Tibial nerve (tissue), 4 donors: Measurements from ENCODE around the gene BPI. TPM values are rescaled to one million over a fixed set of nuclear protein-coding genes. Genes with fewer than 3 reads are reported as not detected.
A peak's percentile ranks its signal among the peaks of the same experiment; 100 is the strongest.

ENCODE experiments used
- DNase-seq, 2 donors: peaks; one replicate each; pipeline ENCODE4 v3.0.0-alpha.2; 2019; ENCODE audit warnings: low spot score in 2 of 2
- H3K27ac ChIP-seq, 4 donors: fragments of 200-600 bp; sonication (generic) in 3 of 4; one replicate each; pipeline ENCODE4 v1.5.1; 2017 to 2019; ENCODE audit warnings: mild to moderate bottlenecking in 1 of 4
- H3K27me3 ChIP-seq, 2 donors: fragments of 200-600 bp; sonication (generic) in 1 of 2; one replicate each; pipeline versions ENCODE4 v1.5.1 to v1.6.0; 2017 to 2019
- H3K36me3 ChIP-seq, 3 donors: fragments of 200-600 bp; sonication (generic); one replicate each; pipeline ENCODE4 v1.5.1; 2018 to 2019
- H3K4me1 ChIP-seq, 4 donors: fragments of 200-600 bp; sonication (generic) in 3 of 4; one replicate each; pipeline ENCODE4 v1.5.1; 2017 to 2019
- H3K4me3 ChIP-seq, 4 donors: fragments of 200-600 bp; sonication (generic) in 3 of 4; one replicate each; pipeline ENCODE4 v1.5.1; 2017 to 2019; ENCODE audit warnings: mild to moderate bottlenecking in 1 of 4, moderate library complexity in 1 of 4
- H3K9me3 ChIP-seq, 4 donors: fragments of 200-600 bp; sonication (generic) in 3 of 4; one replicate each; pipeline ENCODE4 v1.5.1; 2017 to 2019
- EP300 ChIP-seq, 2 donors: sonication (generic); formaldehyde crosslinking; IDR thresholded peaks; one replicate each; pipeline ENCODE4 v1.6.1; 2017; ENCODE audit warnings: antibody characterized with exemption in 2 of 2, mild to moderate bottlenecking in 1 of 2
- POLR2A ChIP-seq, 2 donors: fragments of 450-650 bp; IDR thresholded peaks; one replicate each; pipeline ENCODE4 v1.6.1; 2017; ENCODE audit warnings: antibody characterized with exemption in 2 of 2, mild to moderate bottlenecking in 2 of 2, moderate library complexity in 2 of 2
- WGBS, 2 donors: methylation state at CpG; one replicate each; pipeline ENCODE4 v1.1.5; 2018; 5-methylcytosine and 5-hydroxymethylcytosine counted together
- total RNA-seq, 4 donors: library from RNA; depleted of rRNA; stranded (reverse); fragments of >200 nt; gene quantifications; one replicate each; pipeline ENCODE4 v1.1.0, GENCODE V29; 2016
- TF ChIP-seq, protein P1 (sequence below), 5 experiments: fragments of 200-600 bp in 3 of 5; fragments of 450-650 bp in 2 of 5; sonication (generic) in 3 of 5; IDR thresholded peaks; one replicate each; pipeline ENCODE4 v1.5.1; 2016 to 2019; ENCODE audit warnings: antibody characterized with exemption in 5 of 5, mild to moderate bottlenecking in 3 of 5, moderate library complexity in 2 of 5

BPI gene
- total RNA-seq, 4 donors from 2014 or later = 0.84 TPM; not detected in 3

- H3K27me3 ChIP-seq = no peaks in the 10 kb centered on the region
- H3K9me3 ChIP-seq = no peaks in the 10 kb centered on the region
- H3K36me3 ChIP-seq = no peaks in the 10 kb centered on the region
- no peak for TF ChIP-seq EP300 (IDR thresholded peaks at IDR 0.05)
- no peak for TF ChIP-seq POLR2A (IDR thresholded peaks at IDR 0.05)
- TF ChIP-seq, protein P1, sequence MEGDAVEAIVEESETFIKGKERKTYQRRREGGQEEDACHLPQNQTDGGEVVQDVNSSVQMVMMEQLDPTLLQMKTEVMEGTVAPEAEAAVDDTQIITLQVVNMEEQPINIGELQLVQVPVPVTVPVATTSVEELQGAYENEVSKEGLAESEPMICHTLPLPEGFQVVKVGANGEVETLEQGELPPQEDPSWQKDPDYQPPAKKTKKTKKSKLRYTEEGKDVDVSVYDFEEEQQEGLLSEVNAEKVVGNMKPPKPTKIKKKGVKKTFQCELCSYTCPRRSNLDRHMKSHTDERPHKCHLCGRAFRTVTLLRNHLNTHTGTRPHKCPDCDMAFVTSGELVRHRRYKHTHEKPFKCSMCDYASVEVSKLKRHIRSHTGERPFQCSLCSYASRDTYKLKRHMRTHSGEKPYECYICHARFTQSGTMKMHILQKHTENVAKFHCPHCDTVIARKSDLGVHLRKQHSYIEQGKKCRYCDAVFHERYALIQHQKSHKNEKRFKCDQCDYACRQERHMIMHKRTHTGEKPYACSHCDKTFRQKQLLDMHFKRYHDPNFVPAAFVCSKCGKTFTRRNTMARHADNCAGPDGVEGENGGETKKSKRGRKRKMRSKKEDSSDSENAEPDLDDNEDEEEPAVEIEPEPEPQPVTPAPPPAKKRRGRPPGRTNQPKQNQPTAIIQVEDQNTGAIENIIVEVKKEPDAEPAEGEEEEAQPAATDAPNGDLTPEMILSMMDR (IDR thresholded peaks at IDR 0.05) = no peak
- no peak overlapping the region for H3K4me3 ChIP-seq
- H3K4me1 ChIP-seq = peaks cover 0 to 1% (median 0%) of the 10 kb centered on the region in 4 donors
- no peak overlapping the region for H3K27ac ChIP-seq
- DNase-seq = no peak
Measured at GRCh38 chr20:38331245-38331644, 27.3 kb downstream of the BPI start.

- H3K9me3 ChIP-seq = no peaks in the 10 kb centered on the region
- H3K27me3 ChIP-seq = no peaks in the 10 kb centered on the region
- H3K27ac ChIP-seq = no peak overlapping the region
- no peak for DNase-seq
- WGBS, 2 donors = 78 to 81% methylated on average over 8 of the region's 8 CpGs
- no peaks in the 10 kb centered on the region for H3K36me3 ChIP-seq
- no peak for TF ChIP-seq POLR2A (IDR thresholded peaks at IDR 0.05)
- no peak for TF ChIP-seq EP300 (IDR thresholded peaks at IDR 0.05)
- TF ChIP-seq, protein P1 (IDR thresholded peaks at IDR 0.05) = no peak
- H3K4me1 ChIP-seq = peaks cover 0 to 7% (median 0%) of the 10 kb centered on the region in 4 donors
- H3K4me3 ChIP-seq = no peak overlapping the region
Measured at GRCh38 chr20:38331814-38332213, 27.9 kb downstream of the BPI start.

DNA sequence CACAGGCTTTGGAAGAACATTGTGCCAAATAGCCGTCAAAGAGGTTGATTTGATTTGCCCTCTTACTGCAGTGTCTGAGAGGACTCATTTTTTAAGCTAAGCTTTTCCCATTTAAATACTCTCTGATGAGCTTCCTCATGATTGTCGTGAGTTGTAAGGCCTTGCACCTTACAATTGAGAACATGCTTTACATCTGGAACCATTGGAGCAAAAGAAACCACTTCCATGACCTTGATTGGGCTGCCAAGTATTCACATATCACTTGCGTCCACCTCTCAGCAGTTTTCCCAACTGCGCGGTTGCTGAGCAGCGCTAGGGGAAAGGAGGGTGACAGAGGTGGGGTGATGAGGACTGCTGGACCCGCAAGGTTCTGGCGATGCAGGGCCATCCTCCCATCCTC is 30.1 kb downstream of the BPI start:
- Histone ChIP-seq H3K36me3 (no peaks in the 10 kb centered on the region), H3K27ac (no peak overlapping the region), H3K4me1 (peaks cover 0 to 27% (median 0%) of the 10 kb centered on the region in 4 donors), H3K27me3 (no peaks in the 10 kb centered on the region), H3K9me3 (peaks cover 0 to 12% (median 0%) of the 10 kb centered on the region in 4 donors), H3K4me3 (no peak overlapping the region)
- 90 to 93% methylated on average over 8 of the region's 8 CpGs for WGBS, 2 donors
- TF ChIP-seq, protein P1 (IDR thresholded peaks at IDR 0.05) = no peak
- no peak for TF ChIP-seq POLR2A (IDR thresholded peaks at IDR 0.05)
- TF ChIP-seq EP300 (IDR thresholded peaks at IDR 0.05) = no peak
- no peak for DNase-seq

DNA sequence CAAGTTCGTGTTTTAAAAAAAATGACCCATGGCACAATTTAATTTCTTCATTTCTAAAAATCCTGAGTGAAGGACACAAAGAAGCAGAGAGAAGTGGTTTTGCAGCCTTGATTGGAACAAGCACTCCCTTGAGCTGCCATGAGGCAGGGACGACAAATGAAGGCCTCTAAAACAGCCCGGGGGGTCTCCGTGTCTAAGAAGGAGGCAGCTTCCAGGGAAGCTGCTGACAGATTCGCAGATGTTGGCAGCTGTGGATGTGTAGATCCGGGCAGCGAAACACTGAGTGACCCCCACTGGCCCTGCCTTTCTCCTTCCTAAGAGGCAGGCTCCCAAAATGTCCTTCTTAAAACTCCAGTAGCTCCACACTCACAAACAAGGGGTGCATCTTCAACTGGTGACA is 32.8 kb downstream of the BPI start:
- TF ChIP-seq, protein P1 (IDR thresholded peaks at IDR 0.05) = no peak
- TF ChIP-seq EP300 (IDR thresholded peaks at IDR 0.05) = no peak
- no peak for TF ChIP-seq POLR2A (IDR thresholded peaks at IDR 0.05)
- 33 to 35% methylated on average over 7 of the region's 7 CpGs for WGBS, 2 donors

GRCh38 chr20:38337561-38338140 is 33.7 kb downstream of the BPI start:
- Histone ChIP-seq H3K9me3 (peaks cover 0 to 12% (median 0%) of the 10 kb centered on the region in 4 donors), H3K4me1 (peaks cover 0 to 45% (median 0%) of the 10 kb centered on the region in 4 donors), H3K27ac (peak overlapping the region in 1 of 4 donors; percentile 36), H3K27me3 (no peaks in the 10 kb centered on the region), H3K36me3 (no peaks in the 10 kb centered on the region), H3K4me3 (no peak overlapping the region)
- WGBS, 2 donors = 34 to 37% methylated on average over 6 of the region's 6 CpGs
- no peak for DNase-seq
- TF ChIP-seq EP300 (IDR thresholded peaks at IDR 0.05) (peak in 1 of 2 donors; percentile 6), POLR2A (IDR thresholded peaks at IDR 0.05) (no peak)
- TF ChIP-seq, protein P1 (IDR thresholded peaks at IDR 0.05) = peak; percentile 33 to 64 (median 41)

More for the DNA sequence above, 32.8 kb downstream of the BPI start:
- Histone ChIP-seq H3K4me1 (peaks cover 0 to 40% (median 0%) of the 10 kb centered on the region in 4 donors), H3K4me3 (no peak overlapping the region), H3K27ac (peak overlapping the region in 1 of 4 donors; percentile 2), H3K36me3 (no peaks in the 10 kb centered on the region), H3K9me3 (peaks cover 0 to 12% (median 0%) of the 10 kb centered on the region in 4 donors), H3K27me3 (no peaks in the 10 kb centered on the region)
- DNase-seq = no peak
